Measurements from ENCODE around the gene ZNF774. TPM values are rescaled to one million over a fixed set of nuclear protein-coding genes. Genes with fewer than 3 reads are reported as not detected.

Gene ZNF774
- total and polyA plus RNA-seq, 11 donors, result 2.1 to 9.9 (median 4.5) TPM

DNA sequence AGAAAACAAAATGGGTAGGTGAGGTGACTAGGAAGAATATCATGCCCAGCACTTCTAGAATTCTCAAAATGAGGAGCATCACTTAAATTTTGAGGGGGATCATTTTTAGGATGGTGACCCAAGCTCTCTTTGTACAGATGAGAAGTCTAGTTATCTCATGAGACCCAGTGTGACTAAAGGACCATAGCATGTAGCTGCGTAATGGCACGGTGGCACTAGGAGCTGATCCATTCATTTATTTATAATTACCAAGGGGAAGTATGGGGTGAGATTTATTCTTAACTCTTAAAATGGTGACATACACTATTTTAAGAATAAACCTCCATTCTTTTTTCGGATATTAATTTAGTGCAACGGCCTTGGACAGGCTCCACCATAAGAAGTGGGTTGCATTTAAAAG is 44.2 kb downstream of the ZNF774 start:
- peaks cover 7 to 99% (median 72%) of the 10 kb centered on the region in 12 donors for H3K4me1 ChIP-seq
- TF ChIP-seq POLR2A (IDR thresholded peaks at IDR 0.05), result no peak
- TF ChIP-seq, protein P1, sequence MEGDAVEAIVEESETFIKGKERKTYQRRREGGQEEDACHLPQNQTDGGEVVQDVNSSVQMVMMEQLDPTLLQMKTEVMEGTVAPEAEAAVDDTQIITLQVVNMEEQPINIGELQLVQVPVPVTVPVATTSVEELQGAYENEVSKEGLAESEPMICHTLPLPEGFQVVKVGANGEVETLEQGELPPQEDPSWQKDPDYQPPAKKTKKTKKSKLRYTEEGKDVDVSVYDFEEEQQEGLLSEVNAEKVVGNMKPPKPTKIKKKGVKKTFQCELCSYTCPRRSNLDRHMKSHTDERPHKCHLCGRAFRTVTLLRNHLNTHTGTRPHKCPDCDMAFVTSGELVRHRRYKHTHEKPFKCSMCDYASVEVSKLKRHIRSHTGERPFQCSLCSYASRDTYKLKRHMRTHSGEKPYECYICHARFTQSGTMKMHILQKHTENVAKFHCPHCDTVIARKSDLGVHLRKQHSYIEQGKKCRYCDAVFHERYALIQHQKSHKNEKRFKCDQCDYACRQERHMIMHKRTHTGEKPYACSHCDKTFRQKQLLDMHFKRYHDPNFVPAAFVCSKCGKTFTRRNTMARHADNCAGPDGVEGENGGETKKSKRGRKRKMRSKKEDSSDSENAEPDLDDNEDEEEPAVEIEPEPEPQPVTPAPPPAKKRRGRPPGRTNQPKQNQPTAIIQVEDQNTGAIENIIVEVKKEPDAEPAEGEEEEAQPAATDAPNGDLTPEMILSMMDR (IDR thresholded peaks at IDR 0.05), result no peak
- ATAC-seq, result no peak

DNA sequence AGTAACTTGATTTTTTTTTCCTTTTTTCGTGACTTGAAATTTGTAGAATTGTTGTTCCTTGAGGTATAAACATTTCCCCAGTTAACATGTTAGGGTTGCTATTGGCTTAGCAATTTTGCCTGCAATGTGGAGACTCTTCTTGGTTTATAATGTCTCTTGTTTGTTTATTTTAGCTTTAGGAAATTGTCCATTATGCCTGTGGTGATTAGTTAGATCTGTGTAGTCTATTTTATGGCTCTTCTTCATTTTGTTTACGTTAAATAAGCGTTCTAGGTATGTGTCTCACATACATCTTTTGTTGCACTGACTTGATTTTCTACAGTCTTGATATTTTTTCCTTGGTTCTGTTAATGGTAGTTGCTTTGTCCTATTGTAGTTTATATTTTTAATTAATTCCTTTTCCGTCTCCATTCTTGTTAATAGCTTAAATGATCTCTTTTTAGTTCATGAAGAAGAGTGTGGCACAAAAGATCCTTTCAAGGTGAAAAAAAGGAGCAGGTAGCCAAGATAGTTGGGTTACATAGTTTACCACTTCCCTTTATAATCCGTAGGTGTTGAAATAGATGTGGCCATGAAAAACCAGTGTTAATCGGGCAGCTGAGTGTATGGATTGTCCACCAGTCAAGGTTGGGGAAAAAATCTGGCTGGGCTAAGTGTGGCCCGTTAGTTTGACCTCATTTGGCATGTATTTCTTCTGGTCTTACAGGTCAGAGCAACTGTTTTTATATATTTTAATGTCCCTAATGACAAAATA is 48.1 kb downstream of the ZNF774 start:
- Histone ChIP-seq H3K27me3 (no peaks in the 10 kb centered on the region), H3K4me3 (peak overlapping the region in 10 of 12 donors; percentile 1 to 42 (median 14)), H3K27ac (peak overlapping the region; percentile 70 to 94 (median 84)), H3K36me3 (peaks cover 0 to 6% (median 0%) of the 10 kb centered on the region in 9 donors), H3K4me1 (peaks cover 7 to 99% (median 60%) of the 10 kb centered on the region in 12 donors), H3K9me3 (no peaks in the 10 kb centered on the region)
- intact Hi-C loops (cut with DNase I), result loop anchor here in 2 of 10 donors (2.0 to 5.0 kb wide), 2 partner anchors 15 to 37 kb away; no protein-coding TSS in a partner anchor
- ATAC-seq, result peak in 3 of 4 donors; percentile 9 to 36 (median 12)
- no peak for TF ChIP-seq POLR2A (IDR thresholded peaks at IDR 0.05)
- TF ChIP-seq, protein P1 (IDR thresholded peaks at IDR 0.05), result no peak
- DNase-seq, result no peak
- WGBS, 4 donors, result 60 to 64% (median 63%) methylated on average over 7 of the region's 7 CpGs

More for the DNA sequence above, 44.2 kb downstream of the ZNF774 start:
- intact Hi-C loops (cut with DNase I), result no loop called here
- no peak for DNase-seq
- Histone ChIP-seq H3K27me3 (no peaks in the 10 kb centered on the region), H3K27ac (peak overlapping the region in 6 of 12 donors; percentile 7 to 61 (median 24)), H3K4me3 (no peak overlapping the region), H3K36me3 (peaks cover 0 to 37% (median 17%) of the 10 kb centered on the region in 9 donors), H3K9me3 (no peaks in the 10 kb centered on the region)
- WGBS, 4 donors, result 56 to 69% (median 63%) methylated on average over 4 of the region's 4 CpGs

DNA sequence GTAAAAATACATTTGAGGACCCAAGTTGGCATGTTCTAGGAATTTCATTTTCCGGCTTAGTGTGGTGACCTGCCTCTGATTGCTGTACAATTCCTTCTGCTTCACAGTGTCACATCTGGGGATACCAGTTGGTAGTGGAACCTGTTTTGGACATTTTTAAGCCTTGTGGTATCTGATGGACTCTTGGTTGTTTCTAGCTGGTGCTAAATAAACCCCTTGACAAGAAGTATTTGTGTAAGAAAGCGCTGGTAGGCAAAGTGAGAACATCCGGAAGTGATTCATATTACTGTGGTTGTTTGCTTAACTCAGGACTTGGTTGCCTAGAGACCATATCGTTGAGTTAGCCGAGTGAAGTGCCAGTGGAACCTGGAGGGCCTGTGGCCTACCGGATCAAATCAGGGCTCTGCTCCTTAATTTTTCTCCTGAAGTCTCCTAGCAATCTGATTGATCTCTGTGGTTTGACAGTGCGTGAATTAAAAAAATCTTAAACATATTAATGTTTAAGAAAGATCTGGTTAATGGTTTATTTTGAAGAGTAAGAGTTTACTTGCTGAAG is 48.8 kb downstream of the ZNF774 start:
- peak overlapping the region; percentile 70 to 94 (median 84) for H3K27ac ChIP-seq
- TF ChIP-seq POLR2A (IDR thresholded peaks at IDR 0.05), result peak in 1 of 2 donors; percentile 17
- TF ChIP-seq, protein P1 (IDR thresholded peaks at IDR 0.05), result no peak
- WGBS, 4 donors, result 5 to 9% (median 8%) methylated on average over 7 of the region's 7 CpGs
- H3K4me1 ChIP-seq, result peaks cover 7 to 99% (median 60%) of the 10 kb centered on the region in 12 donors
- peak overlapping the region in 10 of 12 donors; percentile 1 to 42 (median 14) for H3K4me3 ChIP-seq
- intact Hi-C loops (cut with DNase I), result loop anchor here in 2 of 10 donors (2.0 to 5.0 kb wide), 2 partner anchors 14 to 36 kb away; no protein-coding TSS in a partner anchor
- peak; percentile 63 to 79 (median 73) for DNase-seq
- no peaks in the 10 kb centered on the region for H3K27me3 ChIP-seq
- H3K36me3 ChIP-seq, result no peaks in the 10 kb centered on the region
- no peaks in the 10 kb centered on the region for H3K9me3 ChIP-seq
- peak; percentile 96 to 98 (median 98) for ATAC-seq

DNA sequence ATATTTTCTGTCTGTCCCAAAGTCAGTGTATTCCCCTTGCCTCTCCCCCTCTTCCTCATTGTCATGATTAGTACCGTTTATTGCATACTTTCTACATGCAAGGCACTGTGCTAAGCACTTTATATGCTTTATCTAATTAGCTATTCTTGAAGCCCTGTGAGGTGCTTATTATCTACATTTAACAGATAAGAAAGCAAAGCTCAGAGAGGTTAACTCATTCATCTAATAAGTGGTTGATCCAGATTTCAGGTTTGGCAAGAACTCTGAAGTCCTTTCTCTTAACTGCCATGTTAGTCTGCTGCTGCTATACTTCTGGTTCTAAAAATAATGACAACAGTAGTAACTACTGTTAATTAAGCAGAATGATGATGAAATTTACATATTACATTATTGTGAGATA is 49.4 kb downstream of the ZNF774 start:
- no peak for TF ChIP-seq POLR2A (IDR thresholded peaks at IDR 0.05)
- TF ChIP-seq, protein P1 (IDR thresholded peaks at IDR 0.05), result no peak
- Histone ChIP-seq H3K9me3 (no peaks in the 10 kb centered on the region), H3K27me3 (no peaks in the 10 kb centered on the region), H3K4me1 (peaks cover 7 to 99% (median 59%) of the 10 kb centered on the region in 12 donors), H3K4me3 (peak overlapping the region in 9 of 12 donors; percentile 1 to 42 (median 15)), H3K27ac (peak overlapping the region; percentile 70 to 94 (median 84)), H3K36me3 (no peaks in the 10 kb centered on the region)
- intact Hi-C loops (cut with DNase I), result loop anchor here in 2 of 10 donors (2.0 to 5.0 kb wide), 2 partner anchors 13 to 36 kb away; no protein-coding TSS in a partner anchor
- ATAC-seq, result no peak
- WGBS, 4 donors, result 3 to 12% (median 7%) methylated on average over 1 of the region's 1 CpG
- DNase-seq, result no peak

Measured in heart left ventricle (tissue), 16 donors.